Thyroid gland (tissue), 4 donors: ENCODE data around the gene ZBTB32.

Experiments used
- CTCF ChIP-seq, 6 experiments: fragments of 200-600 bp in 3 of 6; fragments of 450-650 bp in 3 of 6; sonication (generic) in 3 of 6; IDR thresholded peaks; one replicate each; pipeline ENCODE4 v1.5.1; 2016 to 2019; ENCODE audit warnings: antibody characterized with exemption in 6 of 6, mild to moderate bottlenecking in 2 of 6, inconsistent platforms in 1 of 6, moderate library complexity in 1 of 6
- POLR2A ChIP-seq, 2 donors: fragments of 450-650 bp; IDR thresholded peaks; one replicate each; pipeline ENCODE4 v1.6.1; 2017; ENCODE audit warnings: antibody characterized with exemption in 2 of 2, mild to moderate bottlenecking in 2 of 2, moderate library complexity in 1 of 2

- TF ChIP-seq POLR2A (IDR thresholded peaks at IDR 0.05) (no peak), CTCF (IDR thresholded peaks at IDR 0.05) (no peak)
These were observed 55.3 kb downstream of the ZBTB32 start for GRCh38 chr19:35759697-35760096.
